ENCODE results near the gene CD5L.

CD5L gene

DNA sequence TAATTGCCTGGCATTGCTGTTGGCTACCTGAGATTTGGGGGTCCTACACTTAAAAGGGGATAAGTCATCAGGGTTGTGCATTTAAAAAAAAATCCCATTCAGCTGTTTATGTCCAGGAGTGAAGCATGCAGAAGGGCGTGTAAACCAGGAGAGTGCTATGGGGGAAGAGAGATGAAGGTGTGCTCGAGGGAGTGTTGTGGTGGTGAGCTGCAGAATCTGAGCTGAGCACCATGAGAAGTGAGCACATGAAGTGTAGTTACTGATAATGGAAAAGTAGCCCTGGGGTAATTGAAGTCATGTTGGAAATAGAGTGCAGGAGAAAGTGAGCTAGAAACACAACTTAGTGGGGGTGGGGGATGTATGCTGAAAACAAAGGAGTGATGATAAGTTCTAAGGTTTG, 22.4 kb downstream of the CD5L start:
- DNase-seq (ENCODE audit: low read depth, low spot score), result no peak

DNA sequence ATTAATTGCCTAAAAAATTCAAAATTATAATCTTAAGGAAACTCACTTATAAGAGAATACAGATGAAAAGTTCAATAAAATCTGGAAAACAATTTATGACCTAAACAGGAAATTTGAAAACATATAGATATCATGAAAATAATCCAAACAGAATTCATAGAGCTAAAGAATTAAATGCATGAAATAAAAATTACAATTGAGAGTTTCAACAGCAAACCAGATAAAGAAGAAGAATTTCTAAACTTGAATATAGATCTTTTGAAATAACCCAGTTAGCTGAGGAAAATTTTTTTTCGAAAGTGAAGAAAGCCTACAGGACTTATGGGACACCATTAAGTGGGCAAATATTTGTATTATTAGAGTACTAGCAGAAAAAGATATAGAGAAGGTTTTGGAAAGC, 28.3 kb downstream of the CD5L start:
- no peak for DNase-seq (ENCODE audit: low read depth, low spot score)

DNA sequence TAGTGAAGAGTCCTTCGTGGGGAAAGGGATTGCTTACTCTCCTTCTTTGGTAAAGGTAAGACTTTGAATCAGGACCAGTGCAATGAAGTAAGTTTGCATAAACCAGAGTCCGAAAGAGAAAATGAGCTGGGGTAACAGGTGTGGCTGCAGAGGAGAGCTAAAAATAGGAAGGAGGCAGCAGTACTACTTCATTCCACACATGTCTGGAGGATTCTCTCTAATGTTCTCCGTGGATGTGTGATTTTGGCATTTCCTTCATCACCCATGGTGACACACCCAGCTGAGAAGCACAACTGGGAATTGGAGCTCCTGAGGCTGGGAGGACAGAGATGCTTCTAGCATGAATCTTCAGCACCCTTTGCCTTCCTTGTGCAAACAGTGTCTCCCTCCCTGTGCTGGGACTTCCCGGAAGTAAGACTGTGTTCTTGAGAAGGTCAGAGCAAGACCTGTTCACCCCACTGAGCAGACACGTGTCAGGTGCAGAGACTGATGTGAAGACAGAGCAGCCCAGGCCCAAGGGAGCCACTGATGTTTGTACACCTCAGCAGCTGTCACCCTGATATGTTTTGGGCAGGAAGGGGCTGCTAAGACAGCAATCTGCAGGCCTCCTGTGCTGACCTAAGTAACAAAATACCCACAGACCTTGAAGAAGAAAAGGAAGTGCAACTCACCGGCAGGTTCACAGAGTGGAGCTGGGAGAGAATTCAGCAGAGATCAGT, 35.0 kb downstream of the CD5L start:
- no peak for DNase-seq (ENCODE audit: low read depth, low spot score)

DNA sequence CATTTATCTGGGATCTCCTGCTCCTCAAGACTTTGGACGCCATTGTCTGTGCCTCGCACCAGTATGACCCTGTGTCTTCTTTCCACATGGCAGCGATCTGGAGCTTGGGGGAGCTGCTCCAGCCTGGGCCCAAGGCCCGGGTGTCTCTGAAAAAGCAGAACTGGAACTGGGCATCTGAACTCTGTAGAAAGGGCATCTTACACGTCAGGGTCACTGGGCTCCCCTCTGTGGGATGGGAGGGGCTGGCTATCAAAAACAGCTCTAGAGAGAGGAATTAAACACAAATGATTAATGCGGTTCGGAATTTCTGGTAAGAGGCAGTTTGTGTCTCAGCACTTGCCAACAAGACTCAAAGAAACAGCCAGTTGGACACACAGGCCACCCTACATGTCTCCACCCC, 37.8 kb downstream of the CD5L start:
- no peak for DNase-seq (ENCODE audit: low read depth, low spot score)

DNA sequence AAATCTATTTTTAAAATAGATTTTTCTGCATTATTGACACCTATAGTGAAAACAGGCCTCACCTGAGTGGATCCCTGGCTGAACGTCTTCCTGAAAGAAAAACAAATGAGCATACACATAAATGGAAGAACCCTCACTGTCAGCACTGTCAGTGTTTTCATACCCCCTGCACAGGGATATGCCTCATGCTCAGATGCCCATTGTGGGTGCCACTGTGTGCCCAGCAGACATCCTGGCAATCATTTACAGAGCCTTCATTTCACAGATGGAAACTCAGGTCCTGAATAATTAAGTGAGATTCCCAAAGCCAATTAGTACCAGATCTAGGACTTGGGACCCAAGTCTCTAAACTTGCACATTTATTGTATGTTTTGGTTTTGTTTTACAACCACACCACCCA, 41.6 kb downstream of the CD5L start:
- no peak for DNase-seq (ENCODE audit: low read depth, low spot score)

DNA sequence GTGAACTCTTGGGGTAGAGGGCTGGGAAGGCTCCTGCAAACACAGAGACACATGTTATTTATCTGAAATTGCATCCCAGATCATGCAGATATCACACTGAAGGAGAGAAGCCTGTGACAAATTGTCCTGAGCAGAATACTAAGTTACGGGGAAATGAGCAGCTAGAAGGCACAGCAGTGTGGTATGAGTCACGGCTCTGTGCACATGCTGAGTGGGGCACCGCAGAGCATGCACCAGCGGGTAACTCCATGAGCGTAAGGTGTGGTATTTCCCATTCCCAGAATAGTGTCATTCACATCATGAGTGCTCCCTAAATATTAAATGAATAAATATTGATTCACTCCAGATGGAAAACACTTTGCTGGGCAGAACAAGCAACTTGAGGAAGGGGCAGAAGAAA, 43.4 kb downstream of the CD5L start:
- DNase-seq (ENCODE audit: low read depth, low spot score), result no peak

DNA sequence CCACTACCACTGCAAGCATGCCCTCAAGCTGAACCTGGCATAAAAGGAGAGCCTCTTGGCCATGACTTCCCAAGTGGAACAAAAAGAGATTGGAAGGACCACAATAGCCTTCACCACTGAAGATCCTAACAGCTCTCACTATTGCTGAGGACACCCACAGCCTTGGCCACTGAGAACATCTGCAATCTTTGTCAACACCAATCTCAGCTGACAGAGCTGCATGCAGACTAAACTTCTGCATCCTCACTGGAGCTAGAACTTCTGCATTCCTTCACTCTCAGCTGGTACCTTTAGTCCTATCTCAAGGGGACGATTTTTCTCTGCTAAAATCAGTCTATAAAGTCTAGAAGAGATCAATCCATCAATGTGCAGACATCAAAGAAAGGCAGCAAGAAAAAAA, 56.4 kb downstream of the CD5L start:
- DNase-seq (ENCODE audit: low read depth, low spot score), result no peak

DNA sequence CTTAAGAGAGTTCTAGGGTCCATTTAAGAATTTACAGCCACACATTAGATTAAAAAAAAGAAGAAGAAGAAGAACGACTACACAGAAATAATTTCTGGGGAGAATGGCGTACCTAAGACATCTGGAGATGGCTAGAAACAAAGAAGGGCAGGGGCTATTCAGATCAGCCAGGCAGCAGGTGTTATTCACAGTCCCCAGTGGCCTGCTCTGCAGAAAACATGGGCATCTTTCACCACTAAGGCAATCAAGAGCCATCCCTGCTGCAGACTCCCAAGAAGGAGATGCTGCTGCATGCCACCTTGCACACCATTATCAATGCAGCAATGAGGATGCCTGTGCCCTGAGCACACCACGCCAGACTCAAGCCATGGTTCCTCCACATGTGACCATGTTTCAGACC, 56.8 kb downstream of the CD5L start:
- DNase-seq (ENCODE audit: low read depth, low spot score), result no peak

DNA sequence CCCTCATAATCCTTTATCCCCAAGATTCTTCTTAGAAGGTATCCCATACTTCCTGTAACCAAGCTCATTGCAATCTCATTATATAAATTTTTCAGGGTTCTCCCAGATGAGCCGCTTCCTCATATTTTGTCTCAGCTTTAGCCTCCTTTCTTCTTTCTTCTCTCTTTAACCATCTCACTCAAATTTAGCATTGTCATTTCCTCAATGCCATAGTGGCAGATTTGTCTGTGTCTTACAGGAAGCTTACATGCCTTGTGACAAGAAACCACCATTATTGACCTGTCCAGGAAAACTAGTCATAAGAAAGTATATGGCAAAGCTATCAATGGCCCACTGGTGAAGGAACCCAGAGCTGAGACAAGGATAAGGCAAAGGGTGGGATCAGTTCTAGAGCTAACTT, 58.7 kb downstream of the CD5L start:
- DNase-seq (ENCODE audit: low read depth, low spot score), result no peak

DNA sequence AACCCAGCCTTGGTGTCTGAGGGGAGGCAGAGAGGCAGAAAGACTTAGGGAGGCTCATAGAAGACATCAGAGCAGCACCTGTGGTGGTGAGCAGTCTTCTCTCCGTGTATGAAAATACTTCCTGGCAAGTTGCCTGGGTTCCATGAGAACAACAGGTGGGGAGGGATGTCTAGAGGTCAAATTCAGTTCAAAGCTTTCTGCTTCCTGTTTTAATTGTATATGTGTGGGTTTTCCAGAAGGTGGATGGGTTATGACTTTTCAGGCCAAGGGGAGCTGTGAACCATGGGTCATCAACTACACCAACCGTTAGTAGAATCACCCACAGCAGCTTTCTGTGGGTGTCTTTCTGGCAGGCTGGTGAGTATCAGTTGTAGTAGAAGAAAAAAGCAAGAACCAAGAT, 60.6 kb downstream of the CD5L start:
- no peak for DNase-seq (ENCODE audit: low read depth, low spot score)
